Liver (tissue), 9 donors: ENCODE data around the gene MAP3K20. TPM values are rescaled to one million over a fixed set of nuclear protein-coding genes. Genes with fewer than 3 reads are reported as not detected.

Experiments used
- DNase-seq: peaks from one replicate; pipeline ENCODE4 v3.0.0-alpha.2; 2017; ENCODE audit warnings: low spot score
- H3K27ac ChIP-seq, 2 donors: one replicate each; pipeline ENCODE4 v1.7.0; 2013; ENCODE audit warnings: inconsistent platforms in 2 of 2, low read length in 2 of 2, control low read depth in 1 of 2, low read depth in 1 of 2, mild to moderate bottlenecking in 1 of 2
- H3K27me3 ChIP-seq, 4 donors: one replicate each; pipeline versions ENCODE4 v1.6.1 to v1.7.0; 2013; ENCODE audit warnings: low read length in 3 of 4, inconsistent platforms in 1 of 4, mild to moderate bottlenecking in 1 of 4, moderate library complexity in 1 of 4; ENCODE audit not compliant: control insufficient read depth in 4 of 4, insufficient read depth in 4 of 4
- H3K36me3 ChIP-seq, 4 donors: one replicate each; pipeline versions ENCODE4 v1.6.1 to v1.7.0; 2013; ENCODE audit warnings: low read length in 3 of 4, mild to moderate bottlenecking in 3 of 4, low read depth in 1 of 4, moderate library complexity in 1 of 4; ENCODE audit not compliant: control insufficient read depth in 4 of 4, insufficient read depth in 3 of 4
- H3K4me1 ChIP-seq, 4 donors: one replicate each; pipeline versions ENCODE4 v1.6.1 to v1.7.0; 2013; ENCODE audit warnings: low read length in 3 of 4, mild to moderate bottlenecking in 3 of 4, moderate library complexity in 1 of 4; ENCODE audit not compliant: control insufficient read depth in 4 of 4, insufficient read depth in 4 of 4
- H3K4me3 ChIP-seq, 3 donors: one replicate each; pipeline versions ENCODE4 v1.6.1 to v1.7.0; 2013; ENCODE audit warnings: low read length in 3 of 3, control low read depth in 1 of 3, low read depth in 1 of 3, mild to moderate bottlenecking in 1 of 3
- H3K9ac ChIP-seq, 2 donors: one replicate each; pipeline ENCODE4 v1.7.0; 2013; ENCODE audit warnings: low read length in 2 of 2, mild to moderate bottlenecking in 2 of 2, moderate library complexity in 2 of 2, control low read depth in 1 of 2, low read depth in 1 of 2
- H3K9me3 ChIP-seq, 4 donors: one replicate each; pipeline versions ENCODE4 v1.6.1 to v1.7.0; 2013; ENCODE audit warnings: low read length in 3 of 4; ENCODE audit not compliant: control insufficient read depth in 4 of 4
- EGR1 ChIP-seq, 2 donors: IDR thresholded peaks; 2 replicates each; pipeline ENCODE4 v1.6.1; 2016 to 2018; ENCODE audit warnings: antibody characterized with exemption in 2 of 2, low read depth in 2 of 2
- FOXA1 ChIP-seq: IDR thresholded peaks from 2 replicates; pipeline ENCODE4 v1.6.1; 2016; ENCODE audit warnings: antibody characterized with exemption
- FOXA2 ChIP-seq: IDR thresholded peaks from 2 replicates; pipeline ENCODE4 v1.6.1; 2016; ENCODE audit warnings: antibody characterized with exemption
- GABPA ChIP-seq, 2 donors: IDR thresholded peaks in 1 of 2; conservative IDR thresholded peaks in 1 of 2; 2 replicates each; pipeline ENCODE4 v1.6.1; 2016; ENCODE audit warnings: antibody characterized with exemption in 2 of 2, mild to moderate bottlenecking in 1 of 2, moderate library complexity in 1 of 2
- HNF4A ChIP-seq, 2 donors: conservative IDR thresholded peaks; 2 replicates each; pipeline ENCODE4 v1.6.1; 2016; ENCODE audit warnings: antibody characterized with exemption in 2 of 2, mild to moderate bottlenecking in 2 of 2
- HNF4G ChIP-seq: IDR thresholded peaks from 2 replicates; pipeline ENCODE4 v1.6.1; 2016; ENCODE audit warnings: antibody characterized with exemption
- JUND ChIP-seq, 2 donors: IDR thresholded peaks; 2 replicates each; pipeline ENCODE4 v1.6.1; 2016; ENCODE audit warnings: antibody characterized with exemption in 2 of 2
- NR2F2 ChIP-seq: IDR thresholded peaks from 2 replicates; pipeline ENCODE4 v1.6.1; 2016; ENCODE audit warnings: antibody characterized with exemption
- RAD21 ChIP-seq, 2 donors: IDR thresholded peaks; 2 replicates each; pipeline ENCODE4 v1.6.1; 2016; ENCODE audit warnings: antibody characterized with exemption in 2 of 2, mild to moderate bottlenecking in 2 of 2
- RXRA ChIP-seq, 2 donors: IDR thresholded peaks; 2 replicates each; pipeline ENCODE4 v1.6.1; 2017 to 2018; ENCODE audit warnings: antibody characterized with exemption in 2 of 2, mild to moderate bottlenecking in 1 of 2
- SP1 ChIP-seq: IDR thresholded peaks from 2 replicates; pipeline ENCODE4 v1.6.1; 2018; ENCODE audit warnings: antibody characterized with exemption, mild to moderate bottlenecking
- TAF1 ChIP-seq: conservative IDR thresholded peaks from 2 replicates; pipeline ENCODE4 v1.6.1; 2016; ENCODE audit warnings: antibody characterized with exemption, mild to moderate bottlenecking
- YY1 ChIP-seq: IDR thresholded peaks from 2 replicates; pipeline ENCODE4 v1.6.1; 2016; ENCODE audit warnings: antibody characterized with exemption, mild to moderate bottlenecking
- WGBS: extraction: QIAGEN DNeasy Blood & Tissue Kit; methylation state at CpG from one replicate; pipeline ENCODE4 v1.1.7; 2013; 5-methylcytosine and 5-hydroxymethylcytosine counted together
- polyA plus RNA-seq, 2 donors: library from polyadenylated mRNA; stranded (reverse) in 1 of 2; unstranded in 1 of 2; fragments of 200-250 nt in 1 of 2; fragments of >200 nt in 1 of 2; fragmentation: Nextera tagmentation in 1 of 2; extraction: Ambion mirVana in 1 of 2; gene quantifications; one replicate each; pipeline versions ENCODE4 v1.2.1 to v1.2.3, GENCODE V29; 2013 to 2015
- total RNA-seq, 2 donors: library from RNA; depleted of rRNA; stranded (reverse); fragments of >200 nt; gene quantifications; one replicate each; pipeline ENCODE4 v1.2.3, GENCODE V29; 2014
- TF ChIP-seq, protein P1 (sequence below): IDR thresholded peaks from 2 replicates; pipeline ENCODE4 v1.6.1; 2016; ENCODE audit warnings: antibody characterized with exemption
- TF ChIP-seq, protein P2 (sequence below): IDR thresholded peaks from 2 replicates; pipeline ENCODE4 v1.6.1; 2016; ENCODE audit warnings: antibody characterized with exemption, mild to moderate bottlenecking
- TF ChIP-seq, protein P3 (sequence below): IDR thresholded peaks from 2 replicates; pipeline ENCODE4 v1.6.1; 2016; ENCODE audit warnings: antibody characterized with exemption
- TF ChIP-seq, protein P4 (sequence below): fragments of 150-350 bp; IDR thresholded peaks from 2 replicates; pipeline ENCODE4 v1.5.1; 2017; ENCODE audit warnings: improper control_type of control experiment, low read depth, low read length; ENCODE audit not compliant: missing input control
- donor health status: healthy.
- donor health status: healthy.
- donor health status: healthy.
- donor health status: healthy.
- donor health status: healthy.

MAP3K20 gene
- total and polyA plus RNA-seq, 4 donors, result 9.1 to 22.6 (median 14.9) TPM

DNA sequence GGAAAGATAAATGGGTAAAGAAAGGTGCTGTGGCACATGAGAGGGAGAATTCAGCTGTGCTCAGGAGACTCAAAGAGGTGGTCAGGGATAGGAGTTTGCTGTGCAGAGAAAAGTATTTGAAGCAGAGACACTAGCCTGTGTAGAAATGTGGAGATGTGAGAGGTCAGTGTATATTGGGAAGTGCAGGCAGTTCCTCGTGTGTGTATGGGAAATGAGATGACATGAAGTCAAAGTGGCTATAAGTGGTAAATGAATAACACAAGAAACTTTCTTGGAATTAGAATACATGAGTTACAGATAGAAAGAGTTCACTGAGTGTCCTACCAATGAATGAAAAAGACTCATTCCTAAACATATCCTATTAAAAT is 11.6 kb downstream of the MAP3K20 start:
- H3K4me3 ChIP-seq, result no peak overlapping the region
- H3K36me3 ChIP-seq, result no peaks in the 10 kb centered on the region
- DNase-seq, result no peak
- no peaks in the 10 kb centered on the region for H3K9me3 ChIP-seq
- 71% methylated on average over 1 of the region's 1 CpG for WGBS
- H3K4me1 ChIP-seq, result peaks cover 9 to 35% (median 24%) of the 10 kb centered on the region in 4 donors
- TF ChIP-seq FOXA2, result no peak
- no peak for TF ChIP-seq HNF4G
- no peak for TF ChIP-seq YY1
- no peak for TF ChIP-seq TAF1
- no peak for TF ChIP-seq JUND (IDR thresholded peaks at IDR 0.05)
- TF ChIP-seq EGR1 (IDR thresholded peaks at IDR 0.05; ENCODE audit: low read depth in 2 of 2), result no peak
- TF ChIP-seq, protein P1, sequence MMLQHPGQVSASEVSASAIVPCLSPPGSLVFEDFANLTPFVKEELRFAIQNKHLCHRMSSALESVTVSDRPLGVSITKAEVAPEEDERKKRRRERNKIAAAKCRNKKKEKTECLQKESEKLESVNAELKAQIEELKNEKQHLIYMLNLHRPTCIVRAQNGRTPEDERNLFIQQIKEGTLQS, result no peak
- no peaks in the 10 kb centered on the region for H3K27me3 ChIP-seq
- no peak overlapping the region for H3K27ac ChIP-seq
- no peak overlapping the region for H3K9ac ChIP-seq

DNA sequence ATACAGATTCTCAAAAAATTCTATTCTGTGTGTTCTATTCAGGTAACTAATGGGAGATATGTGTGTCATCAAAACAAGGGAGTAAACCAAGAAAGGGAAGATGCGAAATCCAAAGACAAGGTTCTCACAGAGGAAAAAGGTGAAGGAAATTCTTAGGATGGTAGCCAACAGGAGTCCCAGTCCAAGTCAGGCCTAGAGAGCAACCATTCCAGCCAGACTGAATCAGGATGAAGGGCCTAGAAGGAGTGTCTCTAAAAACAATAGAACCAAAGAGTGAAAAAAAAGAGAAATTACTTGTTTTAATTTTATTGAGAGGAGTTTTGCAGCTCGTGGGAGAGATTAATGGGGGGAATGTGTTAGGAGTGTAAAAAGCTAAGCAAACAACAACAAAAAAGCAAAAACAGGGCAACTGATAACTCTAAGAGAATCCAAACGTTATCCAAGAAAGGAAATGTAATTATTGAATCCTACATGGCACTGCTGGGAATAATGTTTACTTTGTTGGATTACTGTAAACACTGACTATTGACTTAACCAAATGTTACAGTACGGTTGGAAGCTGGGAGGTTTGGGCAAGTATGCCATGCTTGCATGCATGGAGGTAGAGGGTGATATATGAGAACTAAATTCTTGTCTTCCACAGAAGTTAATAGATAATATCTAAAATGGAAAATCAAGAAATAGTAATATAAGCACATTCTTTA is 12.3 kb downstream of the MAP3K20 start:
- H3K4me1 ChIP-seq, result peaks cover 9 to 35% (median 24%) of the 10 kb centered on the region in 4 donors
- H3K4me3 ChIP-seq, result no peak overlapping the region
- no peaks in the 10 kb centered on the region for H3K9me3 ChIP-seq
- H3K27me3 ChIP-seq, result no peaks in the 10 kb centered on the region
- H3K9ac ChIP-seq, result no peak overlapping the region
- no peaks in the 10 kb centered on the region for H3K36me3 ChIP-seq
- WGBS, result 54% methylated on average over 4 of the region's 4 CpGs
- no peak for DNase-seq
- no peak overlapping the region for H3K27ac ChIP-seq
- TF ChIP-seq FOXA2, result peak; percentile 94
- TF ChIP-seq, protein P2, sequence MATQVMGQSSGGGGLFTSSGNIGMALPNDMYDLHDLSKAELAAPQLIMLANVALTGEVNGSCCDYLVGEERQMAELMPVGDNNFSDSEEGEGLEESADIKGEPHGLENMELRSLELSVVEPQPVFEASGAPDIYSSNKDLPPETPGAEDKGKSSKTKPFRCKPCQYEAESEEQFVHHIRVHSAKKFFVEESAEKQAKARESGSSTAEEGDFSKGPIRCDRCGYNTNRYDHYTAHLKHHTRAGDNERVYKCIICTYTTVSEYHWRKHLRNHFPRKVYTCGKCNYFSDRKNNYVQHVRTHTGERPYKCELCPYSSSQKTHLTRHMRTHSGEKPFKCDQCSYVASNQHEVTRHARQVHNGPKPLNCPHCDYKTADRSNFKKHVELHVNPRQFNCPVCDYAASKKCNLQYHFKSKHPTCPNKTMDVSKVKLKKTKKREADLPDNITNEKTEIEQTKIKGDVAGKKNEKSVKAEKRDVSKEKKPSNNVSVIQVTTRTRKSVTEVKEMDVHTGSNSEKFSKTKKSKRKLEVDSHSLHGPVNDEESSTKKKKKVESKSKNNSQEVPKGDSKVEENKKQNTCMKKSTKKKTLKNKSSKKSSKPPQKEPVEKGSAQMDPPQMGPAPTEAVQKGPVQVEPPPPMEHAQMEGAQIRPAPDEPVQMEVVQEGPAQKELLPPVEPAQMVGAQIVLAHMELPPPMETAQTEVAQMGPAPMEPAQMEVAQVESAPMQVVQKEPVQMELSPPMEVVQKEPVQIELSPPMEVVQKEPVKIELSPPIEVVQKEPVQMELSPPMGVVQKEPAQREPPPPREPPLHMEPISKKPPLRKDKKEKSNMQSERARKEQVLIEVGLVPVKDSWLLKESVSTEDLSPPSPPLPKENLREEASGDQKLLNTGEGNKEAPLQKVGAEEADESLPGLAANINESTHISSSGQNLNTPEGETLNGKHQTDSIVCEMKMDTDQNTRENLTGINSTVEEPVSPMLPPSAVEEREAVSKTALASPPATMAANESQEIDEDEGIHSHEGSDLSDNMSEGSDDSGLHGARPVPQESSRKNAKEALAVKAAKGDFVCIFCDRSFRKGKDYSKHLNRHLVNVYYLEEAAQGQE, result no peak
- no peak for TF ChIP-seq RAD21 (IDR thresholded peaks at IDR 0.05)
- TF ChIP-seq FOXA1, result peak; percentile 91
- no peak for TF ChIP-seq GABPA (IDR thresholded peaks at IDR 0.05 in 1 of 2, conservative IDR thresholded peaks at IDR 0.05 in 1 of 2)
- no peak for TF ChIP-seq EGR1 (IDR thresholded peaks at IDR 0.05; ENCODE audit: low read depth in 2 of 2)
- TF ChIP-seq NR2F2, result no peak
- TF ChIP-seq, protein P1, result no peak
- no peak for TF ChIP-seq YY1
- TF ChIP-seq, protein P3, sequence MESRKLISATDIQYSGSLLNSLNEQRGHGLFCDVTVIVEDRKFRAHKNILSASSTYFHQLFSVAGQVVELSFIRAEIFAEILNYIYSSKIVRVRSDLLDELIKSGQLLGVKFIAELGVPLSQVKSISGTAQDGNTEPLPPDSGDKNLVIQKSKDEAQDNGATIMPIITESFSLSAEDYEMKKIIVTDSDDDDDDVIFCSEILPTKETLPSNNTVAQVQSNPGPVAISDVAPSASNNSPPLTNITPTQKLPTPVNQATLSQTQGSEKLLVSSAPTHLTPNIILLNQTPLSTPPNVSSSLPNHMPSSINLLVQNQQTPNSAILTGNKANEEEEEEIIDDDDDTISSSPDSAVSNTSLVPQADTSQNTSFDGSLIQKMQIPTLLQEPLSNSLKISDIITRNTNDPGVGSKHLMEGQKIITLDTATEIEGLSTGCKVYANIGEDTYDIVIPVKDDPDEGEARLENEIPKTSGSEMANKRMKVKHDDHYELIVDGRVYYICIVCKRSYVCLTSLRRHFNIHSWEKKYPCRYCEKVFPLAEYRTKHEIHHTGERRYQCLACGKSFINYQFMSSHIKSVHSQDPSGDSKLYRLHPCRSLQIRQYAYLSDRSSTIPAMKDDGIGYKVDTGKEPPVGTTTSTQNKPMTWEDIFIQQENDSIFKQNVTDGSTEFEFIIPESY, result no peak
- no peak for TF ChIP-seq JUND (IDR thresholded peaks at IDR 0.05)
- no peak for TF ChIP-seq TAF1
- no peak for TF ChIP-seq RXRA (IDR thresholded peaks at IDR 0.05)
- no peak for TF ChIP-seq HNF4G
- no peak for TF ChIP-seq SP1
- TF ChIP-seq, protein P4, sequence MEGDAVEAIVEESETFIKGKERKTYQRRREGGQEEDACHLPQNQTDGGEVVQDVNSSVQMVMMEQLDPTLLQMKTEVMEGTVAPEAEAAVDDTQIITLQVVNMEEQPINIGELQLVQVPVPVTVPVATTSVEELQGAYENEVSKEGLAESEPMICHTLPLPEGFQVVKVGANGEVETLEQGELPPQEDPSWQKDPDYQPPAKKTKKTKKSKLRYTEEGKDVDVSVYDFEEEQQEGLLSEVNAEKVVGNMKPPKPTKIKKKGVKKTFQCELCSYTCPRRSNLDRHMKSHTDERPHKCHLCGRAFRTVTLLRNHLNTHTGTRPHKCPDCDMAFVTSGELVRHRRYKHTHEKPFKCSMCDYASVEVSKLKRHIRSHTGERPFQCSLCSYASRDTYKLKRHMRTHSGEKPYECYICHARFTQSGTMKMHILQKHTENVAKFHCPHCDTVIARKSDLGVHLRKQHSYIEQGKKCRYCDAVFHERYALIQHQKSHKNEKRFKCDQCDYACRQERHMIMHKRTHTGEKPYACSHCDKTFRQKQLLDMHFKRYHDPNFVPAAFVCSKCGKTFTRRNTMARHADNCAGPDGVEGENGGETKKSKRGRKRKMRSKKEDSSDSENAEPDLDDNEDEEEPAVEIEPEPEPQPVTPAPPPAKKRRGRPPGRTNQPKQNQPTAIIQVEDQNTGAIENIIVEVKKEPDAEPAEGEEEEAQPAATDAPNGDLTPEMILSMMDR, result no peak
- TF ChIP-seq HNF4A (conservative IDR thresholded peaks at IDR 0.05), result peak in 1 of 2 donors; percentile 15
